ENCODE data around the gene BAHD1.
A peak's percentile ranks its signal among the peaks of the same experiment; 100 is the strongest.

The BAHD1 gene

GRCh38 chr15:40398413-40398873 lies 42.3 kb upstream of the BAHD1 start:
- no peaks in the 10 kb centered on the region for H4K20me1 ChIP-seq (ENCODE audit: insufficient read depth, low read length)
- H3K36me3 ChIP-seq (replicated peaks; ENCODE audit: insufficient read depth, low read length): no peaks in the 10 kb centered on the region
- H3K4me1 ChIP-seq (ENCODE audit: low read length): peaks cover 14% of the 10 kb centered on the region
- peak; percentile 58 for DNase-seq
- TF ChIP-seq, protein P1, sequence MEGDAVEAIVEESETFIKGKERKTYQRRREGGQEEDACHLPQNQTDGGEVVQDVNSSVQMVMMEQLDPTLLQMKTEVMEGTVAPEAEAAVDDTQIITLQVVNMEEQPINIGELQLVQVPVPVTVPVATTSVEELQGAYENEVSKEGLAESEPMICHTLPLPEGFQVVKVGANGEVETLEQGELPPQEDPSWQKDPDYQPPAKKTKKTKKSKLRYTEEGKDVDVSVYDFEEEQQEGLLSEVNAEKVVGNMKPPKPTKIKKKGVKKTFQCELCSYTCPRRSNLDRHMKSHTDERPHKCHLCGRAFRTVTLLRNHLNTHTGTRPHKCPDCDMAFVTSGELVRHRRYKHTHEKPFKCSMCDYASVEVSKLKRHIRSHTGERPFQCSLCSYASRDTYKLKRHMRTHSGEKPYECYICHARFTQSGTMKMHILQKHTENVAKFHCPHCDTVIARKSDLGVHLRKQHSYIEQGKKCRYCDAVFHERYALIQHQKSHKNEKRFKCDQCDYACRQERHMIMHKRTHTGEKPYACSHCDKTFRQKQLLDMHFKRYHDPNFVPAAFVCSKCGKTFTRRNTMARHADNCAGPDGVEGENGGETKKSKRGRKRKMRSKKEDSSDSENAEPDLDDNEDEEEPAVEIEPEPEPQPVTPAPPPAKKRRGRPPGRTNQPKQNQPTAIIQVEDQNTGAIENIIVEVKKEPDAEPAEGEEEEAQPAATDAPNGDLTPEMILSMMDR (IDR thresholded peaks at IDR 0.05; ENCODE audit: low read length): no peak
- TF ChIP-seq EZH2phosphoT487 (IDR thresholded peaks at IDR 0.05; ENCODE audit: low read length) (no peak), EZH2 (optimal IDR thresholded peaks at IDR 0.05; ENCODE audit: low read depth, low read length) (no peak)
- H3K27me3 ChIP-seq (replicated peaks; ENCODE audit: insufficient read depth, low read length): no peaks in the 10 kb centered on the region
- peak overlapping the region; percentile 54; the same call in 1 of the 2 replicates for H3K4me2 ChIP-seq (ENCODE audit: low read depth, low read length)
- peaks cover 10% of the 10 kb centered on the region for H3F3A ChIP-seq (ENCODE audit: insufficient read depth, low read length)
- H3K9ac ChIP-seq (ENCODE audit: low read length): no peak overlapping the region
- H3K79me2 ChIP-seq (ENCODE audit: low read length): no peaks in the 10 kb centered on the region
- H3K9me2 ChIP-seq (replicated peaks; ENCODE audit: insufficient read depth, low read length): no peaks in the 10 kb centered on the region
- H3K4me3 ChIP-seq (ENCODE audit: low read length): no peak overlapping the region
- no peaks in the 10 kb centered on the region for H3K9me3 ChIP-seq (replicated peaks; ENCODE audit: insufficient read depth, low read length)
- peak overlapping the region; percentile 9; the same call in 1 of the 2 replicates for H3K27ac ChIP-seq (ENCODE audit: low read length)
- H2AFZ ChIP-seq (ENCODE audit: low read length): no peak overlapping the region

DNA sequence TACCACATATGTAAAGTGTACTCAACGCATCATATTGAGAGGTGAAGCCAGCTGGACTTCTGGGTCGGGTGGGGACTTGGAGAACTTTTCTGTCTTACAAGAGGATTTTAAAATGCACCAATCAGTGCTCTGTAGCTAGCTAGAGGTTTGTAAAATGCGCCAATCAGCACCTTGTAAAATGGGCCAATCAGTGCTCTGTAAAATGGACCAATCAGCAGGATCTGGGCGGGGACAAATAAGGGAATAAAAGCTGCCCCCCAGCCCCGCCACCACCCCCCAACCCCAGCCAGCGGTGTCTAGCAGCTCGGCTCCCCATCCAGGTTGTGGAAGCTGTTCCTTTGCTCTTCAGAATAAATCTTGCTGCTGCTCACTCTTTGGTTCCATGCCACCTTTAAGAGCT lies 41.4 kb upstream of the BAHD1 start:
- H3K9ac ChIP-seq (ENCODE audit: low read length): no peak overlapping the region
- H3F3A ChIP-seq (ENCODE audit: insufficient read depth, low read length): peaks cover 10% of the 10 kb centered on the region
- TF ChIP-seq, protein P1 (IDR thresholded peaks at IDR 0.05; ENCODE audit: low read length): no peak
- TF ChIP-seq EZH2phosphoT487 (IDR thresholded peaks at IDR 0.05; ENCODE audit: low read length) (no peak), EZH2 (optimal IDR thresholded peaks at IDR 0.05; ENCODE audit: low read depth, low read length) (no peak)
- no peaks in the 10 kb centered on the region for H3K36me3 ChIP-seq (replicated peaks; ENCODE audit: insufficient read depth, low read length)
- H3K4me1 ChIP-seq (ENCODE audit: low read length): peaks cover 18% of the 10 kb centered on the region
- H3K27ac ChIP-seq (ENCODE audit: low read length): no peak overlapping the region
- H3K9me2 ChIP-seq (replicated peaks; ENCODE audit: insufficient read depth, low read length): no peaks in the 10 kb centered on the region
- no peaks in the 10 kb centered on the region for H3K27me3 ChIP-seq (replicated peaks; ENCODE audit: insufficient read depth, low read length)
- no peak overlapping the region for H3K4me3 ChIP-seq (ENCODE audit: low read length)
- H3K79me2 ChIP-seq (ENCODE audit: low read length): no peaks in the 10 kb centered on the region
- H3K4me2 ChIP-seq (ENCODE audit: low read depth, low read length): no peak overlapping the region
- no peak for DNase-seq
- no peaks in the 10 kb centered on the region for H4K20me1 ChIP-seq (ENCODE audit: insufficient read depth, low read length)
- no peak overlapping the region for H2AFZ ChIP-seq (ENCODE audit: low read length)
- H3K9me3 ChIP-seq (replicated peaks; ENCODE audit: insufficient read depth, low read length): no peaks in the 10 kb centered on the region

- peak; percentile 92 for DNase-seq
- H2AFZ ChIP-seq (ENCODE audit: low read length): peak within 1 kb of the TSS; percentile 87
- peak within 1 kb of the TSS; percentile 89 for H3K4me3 ChIP-seq (ENCODE audit: low read length)
- peak within 1 kb of the TSS; percentile 79 for H3K9ac ChIP-seq (ENCODE audit: low read length)
- H3K27me3 ChIP-seq (replicated peaks; ENCODE audit: insufficient read depth, low read length): no peaks in the 10 kb centered on the region
- peaks cover 30% of the 10 kb centered on the region for H3K79me2 ChIP-seq (ENCODE audit: low read length)
- peak within 1 kb of the TSS; percentile 93 for H3K4me2 ChIP-seq (ENCODE audit: low read depth, low read length)
- H3K27ac ChIP-seq (ENCODE audit: low read length): peak within 1 kb of the TSS; percentile 36; the same call in 1 of the 2 replicates
- peaks cover 36% of the 10 kb centered on the region for H3K4me1 ChIP-seq (ENCODE audit: low read length)
- H3K9me2 ChIP-seq (replicated peaks; ENCODE audit: insufficient read depth, low read length): no peaks in the 10 kb centered on the region
- peaks cover 27% of the 10 kb centered on the region for H3F3A ChIP-seq (ENCODE audit: insufficient read depth, low read length)
- H3K36me3 ChIP-seq (replicated peaks; ENCODE audit: insufficient read depth, low read length): peaks cover 4% of the 10 kb centered on the region
- no peaks in the 10 kb centered on the region for H4K20me1 ChIP-seq (ENCODE audit: insufficient read depth, low read length)
- TF ChIP-seq EZH2phosphoT487 (IDR thresholded peaks at IDR 0.05; ENCODE audit: low read length): no peak
- TF ChIP-seq, protein P1 (IDR thresholded peaks at IDR 0.05; ENCODE audit: low read length): no peak
- TF ChIP-seq EZH2 (optimal IDR thresholded peaks at IDR 0.05; ENCODE audit: low read depth, low read length): no peak
- H3K9me3 ChIP-seq (replicated peaks; ENCODE audit: insufficient read depth, low read length): no peaks in the 10 kb centered on the region
These were observed 35.0 kb upstream of the BAHD1 start, which contains the start of gene IVD for GRCh38 chr15:40405501-40406381. Gene IVD (plus strand): TSS chr15:40405795. CDS start chr15:40405828, 33 bp downstream.
